IPS DF 4.7 (cell line): ENCODE data around the gene SLC25A30.
"Not testable (repeated sequence)": the region's sequence is repeated elsewhere in the genome, so short reads cannot be mapped to it uniquely, and the experiment has no call there.

ENCODE experiments used
- DNase-seq: peaks from one replicate; pipeline ENCODE4 v3.0.0-alpha.2; 2013; ENCODE audit warnings: low spot score; ENCODE audit errors: extremely low read depth

SLC25A30 gene

DNA sequence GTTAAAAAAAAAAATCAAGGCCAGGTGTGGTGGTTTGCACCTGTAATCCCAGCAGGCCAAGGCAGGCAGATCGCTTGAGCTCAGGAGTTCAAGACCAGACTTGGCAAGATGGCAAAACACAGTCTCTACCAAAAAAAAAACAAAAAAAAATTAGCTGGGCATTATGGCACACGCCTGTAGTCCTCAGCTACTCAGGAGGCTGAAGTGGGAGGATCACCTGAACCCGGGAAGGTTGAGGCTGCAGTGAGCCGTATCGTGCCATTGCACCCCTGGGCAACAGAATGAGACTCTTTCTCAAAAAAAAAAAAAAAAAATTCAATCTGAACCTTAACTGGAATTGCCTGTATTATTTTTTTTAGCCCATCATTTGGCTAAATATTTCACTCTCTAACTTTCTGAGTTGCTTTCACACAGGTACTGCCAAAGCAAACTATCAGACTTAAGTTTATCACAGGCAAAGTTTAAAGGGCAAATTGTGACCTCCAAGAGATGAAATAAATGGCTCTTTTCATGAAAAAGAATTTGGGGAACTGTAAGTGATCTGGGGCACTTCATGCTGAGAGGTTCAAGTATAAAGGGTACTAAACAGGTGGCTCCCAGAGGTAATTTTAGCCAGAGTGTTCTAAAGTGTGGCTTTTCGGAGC, 14.7 kb upstream of the SLC25A30 start:
- no peak for DNase-seq

DNA sequence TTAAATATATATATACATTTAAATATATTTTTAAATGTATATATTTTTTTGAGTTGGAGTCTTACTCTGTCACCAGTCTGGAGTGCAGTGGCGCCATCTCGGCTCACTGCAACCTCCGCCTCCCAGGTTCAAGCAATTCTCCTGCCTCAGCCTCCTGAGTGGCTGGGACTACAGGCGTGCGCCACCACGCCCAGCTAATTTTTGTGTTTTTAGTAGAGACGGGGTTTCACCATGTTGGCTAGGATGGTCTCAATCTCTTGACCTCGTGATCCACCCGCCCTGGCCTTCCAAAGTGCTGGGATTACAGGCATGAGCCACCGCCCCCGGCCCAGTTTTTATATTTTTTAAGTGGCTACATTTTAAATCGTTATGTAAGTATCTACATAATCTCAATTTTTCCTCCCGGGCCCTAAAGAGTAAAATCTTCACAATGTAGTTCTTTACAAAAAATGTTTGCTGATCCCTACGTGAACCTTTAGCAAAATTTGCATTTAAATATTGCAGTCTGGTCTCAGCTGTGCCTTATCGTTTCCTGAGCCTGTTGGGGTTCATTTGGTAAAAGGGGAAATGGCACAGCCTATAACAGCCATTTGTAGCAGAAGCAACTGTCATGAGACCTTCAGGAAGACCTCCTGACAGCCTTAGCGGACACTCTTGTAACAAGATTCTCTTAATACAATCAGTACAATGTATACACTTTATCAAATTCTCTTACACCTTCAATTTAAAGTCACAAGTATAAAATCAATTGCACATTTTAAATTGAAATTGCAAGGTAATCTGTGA, 8.1 kb upstream of the SLC25A30 start:
- not testable (repeated sequence) for DNase-seq

DNA sequence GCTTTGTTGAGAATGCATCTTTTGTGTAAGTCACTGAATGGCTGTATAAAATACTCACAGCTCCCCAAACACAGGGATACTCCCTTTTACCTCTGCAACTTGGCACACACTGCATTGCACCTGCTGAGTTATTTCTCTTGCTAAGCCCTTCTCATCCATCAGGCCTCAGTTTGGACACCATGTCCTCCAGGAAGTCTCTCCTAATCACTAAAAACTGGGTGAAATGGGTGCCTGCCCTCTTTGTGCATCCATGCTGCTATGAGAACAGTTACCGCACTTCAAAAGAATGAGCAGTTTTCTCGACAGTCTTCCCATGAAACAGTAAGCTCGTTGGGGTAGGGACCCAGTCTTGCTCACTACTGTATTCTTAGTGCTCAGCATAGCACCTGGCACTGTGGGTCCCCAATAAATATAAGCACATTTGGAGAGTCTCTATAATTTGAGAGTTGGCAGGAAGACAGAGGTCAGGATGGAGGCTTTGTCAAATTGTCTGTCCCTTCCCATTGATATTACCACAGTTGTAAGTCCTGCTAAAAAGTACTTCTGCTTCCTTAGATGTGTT, 4.6 kb upstream of the SLC25A30 start:
- DNase-seq: no peak

DNA sequence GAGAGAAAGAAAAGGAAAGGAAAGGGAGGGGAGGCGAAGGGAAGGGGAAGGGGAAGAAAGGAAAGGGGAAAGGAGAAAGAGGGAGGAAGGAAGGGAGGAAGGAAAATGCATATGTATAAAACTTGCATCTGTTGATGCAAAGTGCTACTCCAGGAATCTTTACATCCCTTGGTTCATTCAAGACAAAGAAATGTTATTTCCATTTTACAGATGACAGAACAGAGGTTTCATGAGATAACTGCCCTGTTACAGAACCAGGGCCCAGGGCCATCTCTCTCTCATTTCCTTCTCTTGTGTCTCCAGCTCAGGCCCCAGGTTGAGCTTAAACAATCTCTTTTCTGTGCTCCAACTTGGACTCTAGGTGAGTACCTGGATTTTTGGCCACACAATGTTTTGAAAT, 1.8 kb upstream of the SLC25A30 start:
- DNase-seq: no peak

DNA sequence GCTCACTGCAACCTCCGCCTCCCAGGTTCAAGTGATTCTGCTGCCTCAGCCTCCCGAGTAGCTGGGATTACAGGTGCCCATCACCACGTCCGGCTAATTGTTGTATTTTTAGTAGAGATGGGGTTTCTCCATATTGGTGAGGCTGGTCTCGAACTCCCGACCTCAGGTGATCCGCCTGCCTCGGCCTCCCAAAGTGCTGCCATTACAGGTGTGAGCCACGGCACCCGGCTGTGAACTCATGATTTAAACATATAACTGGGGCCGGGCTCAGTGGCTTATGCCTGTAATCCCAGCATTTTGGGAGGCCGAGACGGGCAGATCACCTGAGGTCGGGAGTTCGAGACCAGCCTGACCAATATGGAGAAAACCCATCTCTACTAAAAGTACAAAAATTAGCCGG, 1.2 kb upstream of the SLC25A30 start:
- not testable (repeated sequence) for DNase-seq

DNA sequence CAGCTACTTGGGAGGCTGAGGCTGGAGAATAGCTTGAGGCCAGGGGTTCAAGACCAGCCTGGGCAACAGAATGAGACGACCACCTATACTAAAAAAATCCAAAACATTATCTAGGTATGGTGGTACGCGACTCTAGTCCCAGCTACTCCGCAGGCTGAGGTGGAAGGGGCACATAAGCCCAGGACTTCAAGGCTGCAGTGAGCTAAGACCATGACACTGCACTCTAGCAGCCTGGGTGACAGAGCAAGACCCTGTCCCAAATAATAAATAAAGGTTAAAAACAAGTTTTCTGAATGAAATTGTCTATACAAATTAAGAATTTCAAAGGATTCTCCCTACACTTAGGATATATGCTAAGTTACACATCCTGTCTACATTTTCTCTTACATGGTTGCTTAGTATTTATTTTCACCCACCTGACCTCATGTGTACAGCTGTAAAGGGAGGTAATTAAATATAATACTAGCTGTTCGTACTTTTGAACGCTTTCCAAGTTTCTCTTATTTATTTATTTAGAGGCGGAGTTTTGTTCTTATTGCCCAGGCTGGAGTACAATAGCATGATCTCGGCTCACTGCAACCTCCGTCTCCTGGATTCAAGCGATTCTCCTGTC, 1.6 kb downstream of the SLC25A30 start:
- no peak for DNase-seq

DNA sequence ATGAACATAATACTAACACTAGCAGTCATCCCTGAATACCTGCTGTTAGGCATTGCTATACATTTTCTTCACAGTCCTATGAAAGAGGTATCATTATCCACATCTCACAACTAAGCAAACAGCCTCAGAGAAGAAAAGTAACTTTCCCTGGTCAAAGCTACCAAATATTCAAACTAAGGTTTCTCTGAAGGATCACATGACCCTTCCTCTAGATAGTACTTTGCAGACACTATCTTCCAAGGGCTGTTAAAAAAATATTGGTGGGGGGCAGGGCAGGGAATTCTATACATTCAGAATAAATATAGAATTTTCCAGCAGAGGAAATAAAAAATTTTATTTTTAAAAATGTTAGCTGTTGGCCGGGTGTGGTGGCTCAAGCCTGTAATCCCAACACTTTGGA, 3.1 kb downstream of the SLC25A30 start:
- DNase-seq: no peak

DNA sequence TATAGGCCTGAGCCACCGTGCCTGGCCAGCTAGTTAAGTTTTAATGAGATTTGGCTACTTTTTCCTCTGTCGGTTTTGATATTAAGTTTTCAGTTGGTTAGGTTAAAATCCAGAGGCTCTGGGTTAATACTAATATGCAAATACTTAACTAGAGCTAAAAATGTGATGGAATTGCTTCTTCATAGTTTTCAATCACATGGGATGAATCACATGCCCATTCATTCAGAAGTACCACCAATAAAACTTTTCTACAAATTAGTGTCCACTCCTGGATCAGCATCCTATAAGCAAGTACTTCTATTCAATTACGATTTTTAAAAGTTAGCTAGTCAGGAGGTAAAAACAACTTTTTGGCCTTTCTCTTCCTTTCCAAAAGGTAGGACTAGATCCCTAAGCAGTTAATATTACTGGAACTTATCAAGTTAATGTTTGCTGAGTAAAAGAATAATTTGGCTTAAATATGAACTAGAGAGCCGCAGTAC, 4.3 kb downstream of the SLC25A30 start:
- no peak for DNase-seq

DNA sequence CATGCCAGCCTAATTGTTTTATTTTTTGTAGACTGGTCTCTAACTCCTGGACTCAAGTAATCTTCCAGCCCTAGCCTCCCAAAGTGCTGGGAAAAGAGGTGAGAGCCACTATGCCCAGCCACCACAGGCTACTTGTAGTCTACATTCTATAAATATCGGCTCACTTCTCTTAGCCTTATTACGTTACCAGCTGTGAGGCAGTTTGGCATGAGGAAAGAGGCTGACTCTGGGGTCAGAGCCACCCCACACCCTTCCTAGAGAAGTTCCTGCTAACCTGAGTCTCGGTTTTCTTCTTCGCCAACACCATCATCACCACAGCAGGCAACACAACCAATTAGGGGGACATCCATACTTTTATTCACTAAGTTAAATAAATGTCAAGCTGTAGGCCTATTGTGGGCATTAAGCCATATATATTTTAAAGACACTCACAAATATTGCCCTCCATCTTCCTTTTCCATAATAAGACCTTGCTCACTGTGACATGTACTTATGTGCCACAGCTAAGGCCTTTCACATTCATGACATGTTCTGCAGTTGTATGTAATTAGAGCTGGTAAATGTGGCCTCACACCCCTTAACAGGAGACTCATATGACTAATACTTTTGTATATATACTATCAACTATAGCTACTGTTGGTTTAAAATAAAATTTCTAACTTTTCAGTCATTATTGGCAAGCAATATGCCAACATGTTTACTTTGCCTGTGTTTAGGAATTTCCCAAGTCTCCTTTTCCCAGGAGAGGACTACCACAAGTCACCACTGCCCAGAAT, 5.7 kb downstream of the SLC25A30 start:
- no peak for DNase-seq

DNA sequence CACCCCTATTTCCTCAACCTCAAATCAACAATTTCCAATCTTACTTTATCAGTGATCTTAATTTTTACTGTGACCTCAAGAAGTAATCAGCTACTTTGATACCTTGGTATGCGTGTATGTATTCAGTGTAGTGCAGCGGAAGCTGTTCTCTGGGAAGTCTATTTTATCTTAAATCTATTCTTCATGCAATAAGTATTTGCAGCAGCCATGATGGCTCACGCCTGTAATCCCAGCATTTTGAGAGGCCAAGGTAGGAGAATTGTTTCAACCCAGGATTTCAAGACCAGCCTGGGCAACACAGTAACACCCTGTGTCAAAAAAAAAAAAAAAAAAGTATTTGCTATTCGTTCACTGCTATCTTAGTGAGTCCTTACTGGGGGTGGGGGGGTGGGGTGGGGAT, 6.5 kb downstream of the SLC25A30 start:
- no peak for DNase-seq

DNA sequence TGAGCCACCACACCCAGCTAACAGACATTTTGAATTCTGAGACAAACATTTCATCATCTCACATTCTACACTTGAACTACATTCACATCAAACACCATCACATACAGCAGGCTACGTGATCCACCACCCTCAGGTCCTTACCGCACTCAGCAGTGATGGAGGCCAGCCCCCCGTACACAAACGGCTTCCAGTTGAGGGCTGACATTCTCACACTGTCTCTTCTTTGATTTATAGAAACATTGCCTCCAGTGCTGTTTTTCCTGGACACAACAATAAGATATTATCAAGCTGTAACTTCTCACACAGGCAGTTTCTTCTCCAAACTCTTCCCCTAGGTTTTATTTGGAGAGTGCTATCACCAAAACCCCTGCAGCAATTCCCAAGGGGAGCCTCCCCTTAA, 7.0 kb downstream of the SLC25A30 start:
- DNase-seq: no peak

DNA sequence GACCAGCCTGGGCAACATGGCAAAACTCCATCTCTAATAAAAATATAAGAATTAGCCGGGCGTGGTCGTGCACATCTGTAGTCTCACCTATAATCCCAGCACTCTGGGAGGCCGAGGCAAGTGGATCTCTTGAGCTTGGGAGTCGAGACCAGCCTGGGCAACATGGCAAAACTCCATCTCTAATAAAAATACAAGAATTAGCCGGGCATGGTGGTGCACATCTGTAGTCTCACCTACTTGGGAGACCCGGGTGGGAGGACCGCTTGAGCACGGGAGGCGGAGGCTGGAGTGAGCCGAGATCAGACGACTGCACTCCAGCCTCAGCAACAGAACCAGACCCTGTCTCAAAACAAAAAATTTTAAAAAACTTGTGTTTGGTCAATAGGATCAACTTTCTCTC, 7.7 kb downstream of the SLC25A30 start:
- DNase-seq: no peak

DNA sequence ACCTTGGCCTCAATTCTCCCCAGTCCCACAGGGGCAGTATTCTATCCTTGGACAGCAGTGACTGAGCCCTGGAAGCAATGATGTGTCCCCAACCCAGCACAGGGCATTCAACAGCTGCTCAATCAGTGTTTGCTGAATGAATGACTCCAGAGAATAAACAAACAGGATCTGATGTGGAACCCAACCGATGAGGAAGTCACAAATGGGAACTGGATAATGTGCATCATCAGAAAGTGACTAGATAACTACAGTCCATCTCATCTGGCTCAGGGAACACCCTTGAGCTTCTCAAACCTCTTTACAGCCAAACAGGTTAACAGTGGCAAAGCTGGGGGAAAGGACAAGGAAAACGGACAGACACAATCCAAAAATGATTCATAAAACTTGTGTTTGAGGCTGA, 8.2 kb downstream of the SLC25A30 start:
- no peak for DNase-seq

DNA sequence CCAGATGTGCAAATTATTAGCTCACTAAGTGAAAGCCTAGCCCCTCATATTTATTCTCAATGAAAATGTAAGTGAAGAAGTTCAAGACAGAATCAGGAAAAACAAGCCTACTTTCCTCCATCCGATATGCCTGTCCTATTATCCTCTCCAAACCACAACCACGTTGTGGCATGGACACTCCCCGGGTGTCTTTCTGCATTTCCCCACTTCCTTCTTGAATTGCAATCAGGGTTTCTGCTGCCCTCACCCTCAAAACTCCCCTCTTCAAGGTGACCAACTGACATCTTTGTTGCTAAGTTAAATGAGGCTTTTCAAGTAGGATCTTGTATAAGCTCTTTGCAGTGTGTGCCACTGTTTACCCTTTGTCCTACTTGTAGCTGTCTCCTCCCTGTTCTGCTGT, 11.8 kb downstream of the SLC25A30 start:
- no peak for DNase-seq

DNA sequence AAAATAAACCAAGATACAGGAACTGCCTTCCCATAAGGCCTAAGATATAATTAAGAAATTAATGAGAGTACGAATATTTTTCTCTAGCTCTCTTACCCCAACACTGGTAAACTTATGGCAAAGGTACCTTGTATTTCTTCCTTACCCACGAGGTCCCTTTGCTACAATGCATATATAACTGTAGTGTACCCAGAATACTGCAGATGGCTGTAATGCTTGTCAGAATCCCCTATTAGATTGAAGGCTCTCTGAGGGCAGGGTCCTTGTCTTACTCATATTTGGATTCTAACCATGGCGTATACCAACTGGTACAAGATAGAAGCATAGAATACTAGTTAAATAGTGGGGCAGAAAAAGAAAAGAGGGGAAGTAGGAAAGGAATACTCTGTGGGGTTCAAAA, 15.1 kb downstream of the SLC25A30 start:
- no peak for DNase-seq

DNA sequence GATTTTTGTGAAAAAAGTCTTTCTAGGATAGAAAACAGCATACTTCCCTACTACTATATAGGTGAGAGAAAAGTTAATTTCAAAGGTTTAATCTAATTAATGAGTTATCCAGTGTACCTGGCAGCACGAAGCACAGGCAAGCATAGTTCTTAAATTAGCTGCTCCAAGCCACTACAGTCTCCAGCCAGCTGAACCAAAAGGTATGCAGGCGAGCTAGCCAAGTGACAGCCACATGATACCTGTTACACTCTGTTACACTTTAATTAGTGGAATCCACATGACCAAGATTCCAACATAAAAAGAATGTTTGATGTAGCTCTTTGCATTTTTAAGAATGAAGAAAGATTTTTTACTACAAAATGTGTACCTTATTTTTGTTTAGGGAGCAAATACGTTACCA, 15.5 kb downstream of the SLC25A30 start:
- DNase-seq: no peak

DNA sequence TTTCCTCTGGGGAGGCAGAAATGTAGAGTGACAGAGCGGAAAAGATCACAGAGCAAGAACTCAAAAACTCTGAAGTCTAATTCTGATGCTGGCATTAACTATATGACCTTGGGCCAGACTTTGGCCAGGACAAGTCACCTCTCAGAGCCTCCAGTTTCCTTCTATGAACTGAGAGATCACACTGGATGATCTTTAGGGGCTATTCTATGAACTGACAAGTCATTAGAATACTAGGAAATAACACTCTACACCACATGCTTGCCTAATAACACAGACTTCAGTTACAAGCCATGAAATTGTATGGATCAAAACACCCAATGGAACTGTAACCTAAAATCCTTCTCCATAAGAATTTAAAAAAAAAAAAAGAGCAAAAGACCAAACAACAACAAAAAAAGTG, 16.9 kb downstream of the SLC25A30 start:
- no peak for DNase-seq

DNA sequence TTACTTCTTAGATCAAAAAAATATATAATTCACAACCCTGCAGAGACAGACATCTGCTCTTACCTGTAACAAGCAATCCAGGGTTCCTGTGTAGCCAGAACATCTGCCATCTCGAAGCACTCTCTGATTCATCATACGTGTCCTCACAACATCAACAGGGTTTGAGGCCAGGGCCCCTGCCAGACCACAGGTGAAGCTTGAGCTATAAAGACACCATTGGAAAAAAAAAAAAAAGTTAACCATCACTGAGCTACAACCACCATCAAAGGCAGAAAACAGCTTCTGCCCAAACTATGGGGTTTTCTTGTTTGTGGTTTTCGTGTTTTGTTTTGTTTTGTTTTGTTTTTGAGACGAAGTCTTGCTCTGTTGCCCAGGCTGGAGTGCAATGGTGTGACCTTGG, 19.3 kb downstream of the SLC25A30 start:
- DNase-seq: no peak

DNA sequence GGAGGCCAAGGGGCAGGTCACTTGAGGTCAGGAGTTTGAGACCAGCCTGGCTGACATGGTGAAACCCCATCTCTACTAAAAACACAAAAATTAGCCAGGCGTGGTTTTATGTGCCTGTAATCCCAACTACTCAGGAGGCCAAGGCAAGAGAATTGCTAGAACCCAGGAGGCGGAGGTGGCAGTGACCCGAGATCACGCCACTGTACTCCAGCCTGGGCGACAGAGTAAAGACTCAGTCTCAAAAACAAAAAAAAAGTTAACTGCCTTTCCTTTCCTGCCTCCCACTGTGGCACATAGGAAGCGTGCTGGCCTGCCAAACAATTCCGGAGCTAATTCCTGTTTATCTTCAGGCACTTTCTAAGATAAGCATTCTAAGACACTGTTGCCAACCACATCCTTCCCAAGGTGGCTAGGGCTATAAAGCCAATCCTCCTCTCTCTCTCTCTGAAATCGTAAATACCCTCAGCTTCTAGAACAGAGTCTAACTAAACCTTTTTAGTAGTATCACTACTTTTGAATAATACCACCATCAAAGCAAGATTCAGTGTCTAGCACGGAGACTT, 21.6 kb downstream of the SLC25A30 start:
- no peak for DNase-seq

DNA sequence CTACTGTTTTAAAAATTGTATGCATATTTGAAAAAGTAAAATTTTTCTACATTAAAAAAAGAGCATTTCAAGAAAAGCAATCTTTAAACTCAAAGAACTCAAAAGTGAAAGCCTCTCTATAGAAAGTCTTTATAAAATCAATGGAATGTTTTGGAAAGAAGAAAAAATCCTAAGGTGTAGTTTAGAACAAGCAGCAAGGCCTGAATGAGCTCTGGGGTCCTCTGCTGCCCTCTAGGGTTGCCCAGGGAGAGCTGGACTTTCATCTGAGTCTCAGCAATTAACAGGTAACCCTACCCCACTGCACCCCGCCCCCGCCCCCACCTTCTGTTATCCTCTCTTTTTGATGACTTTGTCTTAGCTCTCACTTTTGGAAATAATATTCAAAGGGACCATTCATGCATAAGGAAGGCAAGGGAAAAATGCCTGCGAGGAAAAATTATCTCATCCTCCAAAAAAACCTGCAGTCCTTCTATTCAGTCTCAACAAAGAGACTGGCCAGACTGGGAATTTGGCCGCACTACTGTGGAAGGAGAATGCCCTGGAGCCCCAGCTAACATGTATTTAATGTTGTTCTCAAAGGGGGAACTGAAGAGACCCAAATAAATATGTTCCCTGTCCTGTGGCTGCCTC, 24.1 kb downstream of the SLC25A30 start:
- peak; percentile 36 for DNase-seq

DNA sequence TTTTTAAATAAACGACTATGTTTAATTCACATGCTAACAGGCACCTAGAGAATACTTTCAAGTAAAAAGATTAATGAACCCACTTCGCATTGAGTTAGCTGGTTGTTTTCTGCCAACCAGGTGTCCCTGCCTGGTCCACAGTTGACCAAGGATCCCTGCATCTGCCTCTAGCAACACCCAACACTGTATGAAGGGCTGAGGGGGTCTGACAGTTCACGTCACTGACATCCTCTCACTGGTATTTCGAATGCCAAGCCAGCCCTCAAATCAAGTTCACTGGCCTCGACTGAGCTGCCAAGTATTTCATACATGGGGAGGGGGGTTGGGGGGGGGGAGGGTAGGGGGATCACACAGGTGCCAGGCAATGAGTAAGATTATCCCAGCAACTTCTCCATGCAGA, 25.4 kb downstream of the SLC25A30 start:
- DNase-seq: no peak
